Measurements from ENCODE around the gene CEP112.

Gene CEP112

DNA sequence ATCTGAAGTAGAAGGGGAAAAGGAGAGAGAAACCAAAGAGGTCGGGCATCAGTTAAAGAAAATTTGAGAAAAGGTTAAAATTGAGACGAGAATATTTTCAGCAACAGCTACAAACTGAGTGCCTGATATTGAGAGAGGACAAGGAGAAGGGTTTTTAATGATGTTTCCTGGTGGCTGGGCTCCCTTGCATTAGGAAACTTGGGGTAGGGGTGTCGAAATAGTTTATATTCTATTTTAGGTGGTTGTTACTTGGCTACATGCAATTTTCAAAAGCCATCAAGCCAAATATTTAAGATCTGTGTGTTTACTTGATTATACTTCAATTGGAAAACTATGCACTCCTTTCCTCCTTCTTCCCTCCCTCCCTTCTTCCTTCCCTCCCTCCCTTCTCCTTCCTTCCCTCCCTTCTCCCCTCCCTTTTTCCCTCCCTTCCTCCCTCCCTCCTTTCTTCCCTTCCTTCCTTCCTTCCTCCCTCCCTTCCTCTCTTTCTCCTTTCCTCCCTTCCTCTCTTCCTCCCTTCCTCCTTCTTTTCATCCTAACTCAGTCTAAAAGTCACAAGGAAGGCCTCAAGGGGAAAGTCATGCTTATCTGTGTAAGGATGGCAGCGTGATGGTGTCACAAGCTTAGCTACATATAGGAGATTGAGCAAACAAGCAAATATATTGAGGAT, 39.1 kb upstream of the CEP112 start:
- CTCF ChIA-PET, result no interaction called here
- POLR2A ChIA-PET, result no interaction called here
- DNase-seq (ENCODE audit: low read depth, low spot score), result no peak
- H3K4me3 ChIP-seq (ENCODE audit: low read depth, low read length), result no peak overlapping the region
- TF ChIP-seq, protein P1, sequence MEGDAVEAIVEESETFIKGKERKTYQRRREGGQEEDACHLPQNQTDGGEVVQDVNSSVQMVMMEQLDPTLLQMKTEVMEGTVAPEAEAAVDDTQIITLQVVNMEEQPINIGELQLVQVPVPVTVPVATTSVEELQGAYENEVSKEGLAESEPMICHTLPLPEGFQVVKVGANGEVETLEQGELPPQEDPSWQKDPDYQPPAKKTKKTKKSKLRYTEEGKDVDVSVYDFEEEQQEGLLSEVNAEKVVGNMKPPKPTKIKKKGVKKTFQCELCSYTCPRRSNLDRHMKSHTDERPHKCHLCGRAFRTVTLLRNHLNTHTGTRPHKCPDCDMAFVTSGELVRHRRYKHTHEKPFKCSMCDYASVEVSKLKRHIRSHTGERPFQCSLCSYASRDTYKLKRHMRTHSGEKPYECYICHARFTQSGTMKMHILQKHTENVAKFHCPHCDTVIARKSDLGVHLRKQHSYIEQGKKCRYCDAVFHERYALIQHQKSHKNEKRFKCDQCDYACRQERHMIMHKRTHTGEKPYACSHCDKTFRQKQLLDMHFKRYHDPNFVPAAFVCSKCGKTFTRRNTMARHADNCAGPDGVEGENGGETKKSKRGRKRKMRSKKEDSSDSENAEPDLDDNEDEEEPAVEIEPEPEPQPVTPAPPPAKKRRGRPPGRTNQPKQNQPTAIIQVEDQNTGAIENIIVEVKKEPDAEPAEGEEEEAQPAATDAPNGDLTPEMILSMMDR (IDR thresholded peaks at IDR 0.05; ENCODE audit: insufficient read depth, low read length, missing control alignments), result no peak

DNA sequence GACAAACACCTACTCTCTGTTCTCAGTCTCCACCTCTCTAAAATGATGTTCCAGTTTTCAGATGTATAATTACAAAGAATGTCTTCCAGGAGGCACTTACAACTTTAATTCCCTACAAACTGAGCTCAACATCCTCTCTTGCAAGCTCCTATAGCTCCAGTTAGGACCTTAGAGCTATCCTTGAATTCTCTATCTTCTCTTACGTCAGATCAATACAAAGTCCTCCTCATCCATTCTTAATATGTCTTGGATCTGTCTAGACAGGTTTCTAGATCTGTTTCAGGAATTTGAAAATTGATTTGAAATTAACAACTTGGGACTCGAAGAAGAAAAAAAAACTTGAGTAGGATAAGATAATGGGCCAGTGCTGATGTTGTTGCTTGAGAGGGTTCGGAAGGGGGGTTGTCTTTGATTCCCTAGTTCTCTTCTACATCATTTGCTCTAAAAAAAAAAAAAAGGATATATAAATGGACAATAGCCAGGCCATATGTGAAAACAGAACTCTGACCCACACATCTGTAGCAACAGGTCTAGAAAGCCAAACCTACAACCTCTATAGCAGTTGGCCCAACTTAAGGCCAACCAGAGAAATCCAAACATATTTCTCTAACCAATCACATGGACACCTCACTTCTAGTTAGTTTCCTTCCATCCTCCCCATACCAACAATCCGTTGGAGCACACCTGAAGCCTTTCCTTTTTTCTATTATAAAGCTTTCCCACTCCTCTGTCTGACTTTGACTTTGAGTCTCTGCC, 38.0 kb upstream of the CEP112 start:
- TF ChIP-seq, protein P1 (IDR thresholded peaks at IDR 0.05; ENCODE audit: insufficient read depth, low read length, missing control alignments), result no peak
- H3K4me3 ChIP-seq (ENCODE audit: low read depth, low read length), result no peak overlapping the region
- ChIA-PET CTCF (interaction anchor here (0.6 kb wide), 1 partner anchor 877 kb away, joined by 3 read pairs; no protein-coding TSS in a partner anchor), POLR2A (no interaction called here)
- no peak for DNase-seq (ENCODE audit: low read depth, low spot score)

DNA sequence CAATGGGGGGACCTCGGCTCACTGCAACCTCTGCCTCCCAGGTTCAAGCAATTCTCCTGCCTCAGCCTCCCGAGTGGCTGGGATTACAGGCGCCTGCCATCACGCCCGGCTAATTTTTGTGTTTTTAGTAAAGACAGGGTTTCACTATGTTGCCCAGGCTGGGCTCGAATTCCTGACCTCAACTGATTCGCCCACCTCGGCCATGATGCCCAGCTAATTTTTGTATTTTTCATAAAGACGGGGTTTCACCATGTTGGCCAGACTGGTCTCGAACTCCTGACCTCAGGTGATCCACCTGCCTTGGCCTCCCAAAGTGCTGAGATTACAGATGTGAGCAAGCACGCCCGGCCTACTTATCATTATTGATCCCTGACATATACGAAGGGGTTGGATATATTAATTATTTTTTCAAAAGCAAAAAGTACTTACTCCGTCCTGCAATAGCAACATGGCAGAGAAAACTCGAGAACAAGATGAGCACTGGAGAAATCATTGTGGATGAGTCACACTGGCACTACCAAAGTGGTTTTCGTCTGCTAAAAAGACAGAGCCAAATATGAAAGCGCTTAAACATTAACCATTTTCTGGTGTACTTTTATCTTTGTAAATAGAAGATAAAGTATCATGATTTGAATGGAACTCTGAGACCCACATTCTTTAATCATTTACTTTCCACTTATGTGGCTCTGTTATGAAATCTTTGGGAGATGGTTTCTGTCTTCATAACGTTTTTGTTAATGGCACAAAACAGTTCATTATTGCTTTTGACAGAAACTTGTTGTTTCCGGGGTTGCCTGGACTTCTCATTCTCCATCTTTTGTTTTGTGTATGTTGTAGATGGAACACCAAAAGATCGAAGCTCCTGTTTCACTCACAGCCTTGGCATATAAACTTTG, 37.2 kb upstream of the CEP112 start, which contains the start of gene APOH:
Gene APOH, minus strand, starts transcription at position 529 of the 896 bp plus-strand sequence. Its CDS starts 36 bp downstream, at position 493.
- POLR2A ChIA-PET, result no interaction called here
- TF ChIP-seq, protein P1 (IDR thresholded peaks at IDR 0.05; ENCODE audit: insufficient read depth, low read length, missing control alignments), result no peak
- DNase-seq (ENCODE audit: low read depth, low spot score), result no peak
- H3K4me3 ChIP-seq (ENCODE audit: low read depth, low read length), result no peak within 1 kb of the TSS
- CTCF ChIA-PET, result interaction anchor here (0.6 kb wide), 1 partner anchor 878 kb away, joined by 3 read pairs; no protein-coding TSS in a partner anchor

DNA sequence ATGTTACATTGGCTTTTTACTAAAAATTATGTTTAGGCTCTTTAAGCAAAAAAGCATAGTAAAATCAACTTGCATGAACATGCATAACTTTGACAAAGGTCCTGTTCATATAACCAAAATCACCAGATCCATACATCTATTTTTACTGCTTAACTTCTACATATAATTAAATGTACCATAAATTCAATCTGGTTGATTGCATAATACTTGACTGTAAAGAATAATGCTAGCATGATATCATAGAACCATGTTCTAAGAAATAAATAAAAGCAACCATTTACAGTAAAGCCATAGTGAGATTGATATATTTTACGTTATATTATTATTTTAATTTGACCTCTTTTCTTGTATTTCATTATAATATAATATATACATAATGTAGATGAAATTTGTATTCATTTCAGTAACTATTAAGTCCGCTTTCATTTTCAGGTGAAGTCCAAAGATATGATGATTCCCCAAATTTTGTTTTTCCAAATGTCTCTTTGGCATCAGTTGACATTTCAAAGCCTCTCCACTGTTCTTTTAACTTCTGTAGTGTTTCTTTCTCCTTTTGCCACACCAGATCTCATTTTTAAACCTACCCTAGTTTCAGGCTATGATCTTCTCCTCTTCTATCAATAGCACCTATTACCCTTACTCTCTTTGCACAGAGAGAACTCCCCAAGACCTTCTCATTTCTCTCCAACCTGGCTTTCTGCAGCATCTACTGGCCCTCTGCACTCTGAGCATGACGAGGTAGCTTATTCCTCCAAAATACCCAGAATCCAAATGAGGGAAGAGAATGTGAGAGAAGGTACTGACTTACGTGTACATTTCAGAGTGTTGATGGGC, 35.5 kb upstream of the CEP112 start:
- POLR2A ChIA-PET, result no interaction called here
- CTCF ChIA-PET, result no interaction called here

DNA sequence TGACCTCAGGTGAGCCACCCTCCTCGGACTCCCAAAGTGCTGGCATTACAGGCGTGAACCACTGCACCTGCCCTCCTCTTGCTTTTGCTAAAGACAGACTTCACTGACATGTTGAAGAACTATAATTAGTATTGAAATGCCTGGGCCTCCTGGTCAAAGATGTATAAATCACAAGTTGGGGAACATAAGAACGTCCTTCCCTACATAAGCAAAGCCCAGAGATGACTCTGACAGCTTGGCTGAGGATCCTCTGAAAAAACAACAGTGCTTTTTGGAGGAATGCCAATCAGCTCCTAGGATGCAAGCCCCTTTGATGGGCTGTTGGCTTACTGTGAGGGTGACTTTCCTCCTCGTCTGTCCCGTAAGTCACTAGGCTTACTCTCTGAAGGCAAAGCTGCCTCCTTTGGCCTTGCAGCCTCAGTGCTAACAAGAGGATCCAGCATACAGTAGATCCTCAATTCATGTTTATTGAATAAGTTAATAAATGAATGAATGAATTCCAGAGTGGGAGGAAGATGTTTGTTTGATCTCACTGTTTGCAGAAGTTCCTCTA, 30.9 kb upstream of the CEP112 start:
- H3K4me3 ChIP-seq (ENCODE audit: low read depth, low read length), result no peak overlapping the region
- ChIA-PET POLR2A (no interaction called here), CTCF (interaction anchor here (1.0 to 1.3 kb wide), 2 partner anchors 11 to 22 kb away, joined by 3 to 4 read pairs; no protein-coding TSS in a partner anchor)
- TF ChIP-seq, protein P1 (IDR thresholded peaks at IDR 0.05; ENCODE audit: insufficient read depth, low read length, missing control alignments), result no peak
- DNase-seq (ENCODE audit: low read depth, low spot score), result no peak

More for the DNA sequence above, 35.5 kb upstream of the CEP112 start:
- no peak overlapping the region for H3K4me3 ChIP-seq (ENCODE audit: low read depth, low read length)
- TF ChIP-seq, protein P1 (IDR thresholded peaks at IDR 0.05; ENCODE audit: insufficient read depth, low read length, missing control alignments), result no peak
- no peak for DNase-seq (ENCODE audit: low read depth, low spot score)
